Spleen (tissue), 11 donors: ENCODE data around the gene NLGN2. TPM values are rescaled to one million over a fixed set of nuclear protein-coding genes. Genes with fewer than 3 reads are reported as not detected.

Experiments
- DNase-seq: peaks from one replicate; pipeline ENCODE4 v3.0.0-alpha.2; 2020
- H3K27ac ChIP-seq, 8 donors: fragments of 200-600 bp; sonication (generic) in 7 of 8; 1 replicate in 4 of 8; 2 replicates in 4 of 8; pipeline versions ENCODE4 v1.5.0 to v1.8.0; 2016 to 2021; ENCODE audit warnings: inconsistent platforms in 4 of 8, mild to moderate bottlenecking in 4 of 8, moderate library complexity in 1 of 8
- H3K27me3 ChIP-seq, 7 donors: fragments of 200-600 bp; sonication (generic) in 6 of 7; replicated peaks in 1 of 7; 1 replicate in 4 of 7; 2 replicates in 3 of 7; pipeline versions ENCODE4 v1.5.0 to v1.8.0; 2016 to 2021; ENCODE audit warnings: inconsistent platforms in 3 of 7, mild to moderate bottlenecking in 1 of 7
- H3K36me3 ChIP-seq, 6 donors: fragments of 200-600 bp; sonication (generic) in 5 of 6; 1 replicate in 4 of 6; 2 replicates in 2 of 6; pipeline versions ENCODE4 v1.5.0 to v1.8.0; 2016 to 2021; ENCODE audit warnings: inconsistent platforms in 2 of 6
- H3K4me1 ChIP-seq, 6 donors: fragments of 200-600 bp; sonication (generic) in 5 of 6; 1 replicate in 3 of 6; 2 replicates in 3 of 6; pipeline versions ENCODE4 v1.5.0 to v1.8.0; 2016 to 2021; ENCODE audit warnings: inconsistent platforms in 3 of 6
- H3K4me3 ChIP-seq, 8 donors: fragments of 200-600 bp; sonication (generic) in 7 of 8; 1 replicate in 4 of 8; 2 replicates in 4 of 8; pipeline versions ENCODE4 v1.5.0 to v1.8.0; 2016 to 2021; ENCODE audit warnings: inconsistent platforms in 4 of 8, mild to moderate bottlenecking in 4 of 8, moderate library complexity in 2 of 8
- H3K9me3 ChIP-seq, 8 donors: fragments of 200-600 bp; sonication (generic) in 7 of 8; 1 replicate in 4 of 8; 2 replicates in 4 of 8; pipeline versions ENCODE4 v1.5.0 to v1.8.0; 2016 to 2021; ENCODE audit warnings: inconsistent platforms in 4 of 8
- POLR2A ChIP-seq, 3 donors: fragments of 450-650 bp; IDR thresholded peaks; one replicate each; pipeline ENCODE4 v1.5.1; 2017; ENCODE audit warnings: antibody characterized with exemption in 3 of 3, mild to moderate bottlenecking in 1 of 3
- POLR2AphosphoS5 ChIP-seq, 3 donors: sonication (generic); formaldehyde crosslinking; IDR thresholded peaks; one replicate each; pipeline ENCODE4 v1.5.1; 2017; ENCODE audit warnings: antibody characterized with exemption in 3 of 3
- WGBS, 5 donors: extraction: QIAGEN DNeasy Blood & Tissue Kit in 3 of 5; methylation state at CpG; one replicate each; pipeline versions ENCODE4 v1.1.5 to v1.1.7; 2013 to 2018; 5-methylcytosine and 5-hydroxymethylcytosine counted together
- intact Hi-C: fragments of 100-400 bp; cut with DNase I; formaldehyde crosslinking; loops from one replicate; pipeline ENCODE4 v1.15.0; 2023; ENCODE audit warnings: low total_unique reads
- polyA plus RNA-seq, 3 donors: library from polyadenylated mRNA; stranded (reverse); fragments of 200-250 nt; gene quantifications; one replicate each; pipeline ENCODE4 v1.2.1, GENCODE V29; 2013
- total RNA-seq, 7 donors: library from RNA; depleted of rRNA in 3 of 7; stranded (reverse); fragments of >200 nt in 3 of 7; fragmentation: NEBNext Ultra II Directional in 4 of 7; extraction: Animal tissue kit (Norgen Biotek cat#: 25700) in 4 of 7; gene quantifications; one replicate each; pipeline versions ENCODE4 v1.1.0 to v1.2.1, GENCODE V29; 2016 to 2021
- TF ChIP-seq, protein P1 (sequence below), 11 experiments: fragments of 200-600 bp in 7 of 11; fragments of 450-650 bp in 4 of 11; sonication (generic) in 4 of 11; IDR thresholded peaks in 8 of 11; conservative IDR thresholded peaks in 3 of 11; 1 replicate in 7 of 11; 2 replicates in 4 of 11; pipeline versions ENCODE4 v1.4.0 to v1.8.0; 2016 to 2021; ENCODE audit warnings: antibody characterized with exemption in 11 of 11, inconsistent platforms in 4 of 11, mild to moderate bottlenecking in 1 of 11
- donor health status: healthy with polysubstance abuse.
- donor health status: DM: no; HTN: no; CAD: no; lungs with moderate emphysema.
- donor health status: DM: no; HTN: no; CAD: no.
- donor health status: Bipolar disorder and iron deficiency.
- donor health status: healthy.
- donor health status: DM: no; HTN: no; CAD: no.
- donor health status: DM: yes; HTN: yes; CAD: no.

Gene NLGN2
- total and polyA plus RNA-seq, 10 donors: 2.2 to 23.0 (median 11.4) TPM

DNA sequence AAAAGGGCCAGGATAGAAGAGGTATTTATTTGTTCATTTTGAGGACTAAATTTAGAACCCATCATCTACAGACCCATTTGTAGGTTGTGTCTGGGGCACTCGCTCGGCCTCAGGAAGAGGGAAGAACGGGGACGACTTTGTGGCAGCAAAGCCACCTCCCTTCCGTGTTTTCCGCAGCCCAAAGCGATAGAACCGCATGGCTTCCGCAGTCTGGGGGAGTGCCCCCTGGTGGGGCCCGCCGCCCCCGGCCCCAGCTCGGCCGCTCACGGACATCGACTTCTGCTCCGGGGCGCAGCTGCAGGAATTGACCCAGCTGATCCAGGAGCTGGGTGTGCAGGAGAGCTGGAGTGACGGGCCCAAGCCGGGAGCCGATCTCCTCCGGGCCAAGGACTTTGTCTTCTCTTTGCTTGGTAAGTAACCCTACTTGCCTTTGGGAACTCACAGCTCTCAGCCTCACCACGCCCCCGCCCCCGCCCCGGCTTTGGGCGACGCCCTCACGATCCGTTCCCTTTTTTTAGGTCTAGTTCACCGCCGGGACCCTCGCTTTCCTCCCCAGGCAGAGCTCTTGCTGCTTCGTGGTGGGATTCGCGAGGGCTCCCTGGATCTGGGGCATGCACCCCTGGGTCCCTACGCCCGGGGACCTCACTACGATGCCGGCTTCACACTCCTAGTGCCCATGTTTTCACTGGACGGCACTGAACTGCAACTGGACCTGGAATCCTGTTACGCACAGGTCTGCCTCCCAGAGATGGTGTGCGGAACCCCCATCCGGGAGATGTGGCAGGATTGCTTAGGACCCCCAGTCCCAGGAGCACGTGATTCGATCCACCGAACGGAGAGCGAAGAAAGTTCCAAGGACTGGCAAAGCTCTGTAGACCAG lies 28.3 kb downstream of the NLGN2 start:
- peak overlapping the region; percentile 62 to 84 (median 72) for H3K4me3 ChIP-seq
- H3K9me3 ChIP-seq: no peaks in the 10 kb centered on the region
- peak overlapping the region; percentile 78 to 93 (median 87) for H3K27ac ChIP-seq
- 5 to 9% (median 9%) methylated on average over 40 to 49 of the region's 49 CpGs for WGBS, 5 donors
- H3K4me1 ChIP-seq: peaks cover 31 to 63% (median 56%) of the 10 kb centered on the region in 6 donors
- TF ChIP-seq, protein P1, sequence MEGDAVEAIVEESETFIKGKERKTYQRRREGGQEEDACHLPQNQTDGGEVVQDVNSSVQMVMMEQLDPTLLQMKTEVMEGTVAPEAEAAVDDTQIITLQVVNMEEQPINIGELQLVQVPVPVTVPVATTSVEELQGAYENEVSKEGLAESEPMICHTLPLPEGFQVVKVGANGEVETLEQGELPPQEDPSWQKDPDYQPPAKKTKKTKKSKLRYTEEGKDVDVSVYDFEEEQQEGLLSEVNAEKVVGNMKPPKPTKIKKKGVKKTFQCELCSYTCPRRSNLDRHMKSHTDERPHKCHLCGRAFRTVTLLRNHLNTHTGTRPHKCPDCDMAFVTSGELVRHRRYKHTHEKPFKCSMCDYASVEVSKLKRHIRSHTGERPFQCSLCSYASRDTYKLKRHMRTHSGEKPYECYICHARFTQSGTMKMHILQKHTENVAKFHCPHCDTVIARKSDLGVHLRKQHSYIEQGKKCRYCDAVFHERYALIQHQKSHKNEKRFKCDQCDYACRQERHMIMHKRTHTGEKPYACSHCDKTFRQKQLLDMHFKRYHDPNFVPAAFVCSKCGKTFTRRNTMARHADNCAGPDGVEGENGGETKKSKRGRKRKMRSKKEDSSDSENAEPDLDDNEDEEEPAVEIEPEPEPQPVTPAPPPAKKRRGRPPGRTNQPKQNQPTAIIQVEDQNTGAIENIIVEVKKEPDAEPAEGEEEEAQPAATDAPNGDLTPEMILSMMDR (IDR thresholded peaks at IDR 0.05 in 8 of 11, conservative IDR thresholded peaks at IDR 0.05 in 3 of 11): peak in 10 of 11 experiments; percentile 12 to 56 (median 41)
- TF ChIP-seq POLR2AphosphoS5 (IDR thresholded peaks at IDR 0.05) (peak in 1 of 3 donors; percentile 48), POLR2A (IDR thresholded peaks at IDR 0.05) (no peak)
- intact Hi-C loops: loop anchor here (5.0 kb wide), 2 partner anchors 79 to 126 kb away; partner anchors contain the start of genes SENP3 and TMEM95
- H3K36me3 ChIP-seq: no peaks in the 10 kb centered on the region
- H3K27me3 ChIP-seq: peaks cover 0 to 37% (median 26%) of the 10 kb centered on the region in 7 donors
- DNase-seq: peak; percentile 90

DNA sequence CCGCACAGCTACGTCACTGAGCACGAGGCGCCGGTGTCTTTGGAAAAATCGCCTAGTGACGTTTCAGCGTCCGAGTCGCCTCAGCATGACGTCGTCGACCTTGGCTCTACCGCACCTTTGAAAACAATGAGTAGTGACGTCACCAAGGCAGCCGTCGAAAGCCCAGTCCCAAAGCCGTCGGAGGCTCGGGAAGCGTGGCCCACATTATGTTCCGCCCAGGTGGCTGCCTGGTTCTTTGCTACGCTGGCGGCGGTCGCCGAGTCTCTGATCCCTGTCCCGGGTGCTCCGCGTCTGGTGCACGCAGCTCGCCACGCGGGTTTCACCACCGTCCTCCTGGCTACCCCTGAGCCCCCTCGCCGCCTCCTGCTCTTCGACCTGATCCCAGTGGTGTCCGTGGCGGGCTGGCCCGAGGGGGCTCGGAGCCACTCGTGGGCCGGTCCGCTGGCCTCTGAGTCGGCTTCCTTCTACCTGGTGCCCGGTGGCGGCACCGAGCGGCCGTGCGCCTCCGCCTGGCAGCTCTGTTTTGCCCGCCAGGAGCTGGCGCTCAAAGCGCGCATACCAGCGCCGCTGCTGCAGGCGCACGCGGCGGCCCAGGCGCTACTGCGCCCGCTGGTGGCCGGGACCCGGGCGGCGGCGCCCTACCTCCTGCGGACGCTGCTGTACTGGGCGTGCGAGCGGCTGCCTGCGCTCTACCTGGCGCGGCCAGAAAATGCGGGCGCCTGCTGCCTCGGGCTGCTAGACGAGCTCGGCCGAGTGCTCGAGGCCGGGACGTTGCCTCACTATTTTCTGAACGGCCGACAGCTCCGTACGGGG lies 29.1 kb downstream of the NLGN2 start:
- Histone ChIP-seq H3K36me3 (no peaks in the 10 kb centered on the region), H3K9me3 (no peaks in the 10 kb centered on the region), H3K27ac (peak overlapping the region; percentile 48 to 93 (median 87)), H3K27me3 (peaks cover 0 to 46% (median 28%) of the 10 kb centered on the region in 7 donors), H3K4me1 (peaks cover 31 to 68% (median 58%) of the 10 kb centered on the region in 6 donors), H3K4me3 (peak overlapping the region; percentile 10 to 84 (median 70))
- intact Hi-C loops: loop anchor here (5.0 kb wide), 2 partner anchors 79 to 126 kb away; partner anchors contain the start of genes SENP3 and TMEM95
- DNase-seq: peak; percentile 97
- 11 to 28% (median 16%) methylated on average over 37 to 92 of the region's 92 CpGs for WGBS, 5 donors
- TF ChIP-seq, protein P1 (IDR thresholded peaks at IDR 0.05 in 8 of 11, conservative IDR thresholded peaks at IDR 0.05 in 3 of 11): peak; percentile 35 to 95 (median 83)
- TF ChIP-seq POLR2A (IDR thresholded peaks at IDR 0.05): no peak
- peak; percentile 67 to 80 (median 77) for TF ChIP-seq POLR2AphosphoS5 (IDR thresholded peaks at IDR 0.05)

DNA sequence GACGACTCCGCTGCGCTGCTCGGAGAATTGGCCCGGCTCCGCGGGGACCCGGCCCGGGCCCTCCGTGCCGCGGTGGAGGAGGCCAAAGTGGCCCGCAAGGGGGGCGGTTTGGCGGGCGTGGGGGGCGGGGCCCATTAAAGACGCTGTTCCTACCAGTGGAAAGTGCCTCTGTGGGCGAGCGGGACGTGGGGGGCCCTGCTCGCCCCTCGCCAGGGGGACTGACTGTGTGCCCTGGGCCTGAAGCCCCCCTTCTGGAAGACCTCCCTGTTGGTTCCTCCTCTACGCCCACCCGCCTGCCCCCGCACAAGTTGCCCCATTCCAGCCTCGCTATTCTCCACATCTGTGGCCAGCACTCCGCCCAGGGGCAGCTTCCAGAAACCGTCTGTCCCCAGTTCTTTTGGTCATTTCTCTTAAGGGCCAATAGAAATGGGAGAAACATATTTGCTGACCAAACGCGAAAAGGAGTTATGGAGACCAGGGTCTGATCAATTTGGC lies 29.8 kb downstream of the NLGN2 start:
- Histone ChIP-seq H3K9me3 (no peaks in the 10 kb centered on the region), H3K4me3 (peak overlapping the region; percentile 10 to 84 (median 70)), H3K36me3 (no peaks in the 10 kb centered on the region), H3K27me3 (peaks cover 0 to 49% (median 28%) of the 10 kb centered on the region in 7 donors), H3K4me1 (peaks cover 31 to 68% (median 58%) of the 10 kb centered on the region in 6 donors), H3K27ac (peak overlapping the region in 7 of 8 donors; percentile 84 to 93 (median 88))
- WGBS, 5 donors: 28 to 46% (median 39%) methylated on average over 21 to 31 of the region's 31 CpGs
- no peak for DNase-seq
- intact Hi-C loops: loop anchor here (5.0 kb wide), 2 partner anchors 80 to 125 kb away; partner anchors contain the start of genes SENP3 and TMEM95
- TF ChIP-seq POLR2AphosphoS5 (IDR thresholded peaks at IDR 0.05): no peak
- TF ChIP-seq, protein P1 (IDR thresholded peaks at IDR 0.05 in 8 of 11, conservative IDR thresholded peaks at IDR 0.05 in 3 of 11): peak in 2 of 11 experiments; percentile 6 to 37
